GM23248 (cell line): ENCODE results near the gene REPS1.

Experiments
- EZH2 ChIP-seq: fragments of 200-600 bp; sonication (generic); IDR thresholded peaks from 2 replicates; pipeline ENCODE4 v1.6.1; 2018; ENCODE audit warnings: antibody characterized with exemption, mild to moderate bottlenecking; ENCODE audit not compliant: insufficient read depth, poor library complexity, severe bottlenecking
- EZH2phosphoT487 ChIP-seq: fragments of 200-600 bp; sonication (generic); IDR thresholded peaks from 2 replicates; pipeline ENCODE4 v1.6.1; 2018; ENCODE audit warnings: antibody characterized with exemption, moderate library complexity, mild to moderate bottlenecking, low read depth; ENCODE audit not compliant: insufficient read depth

- TF ChIP-seq EZH2, result no peak
- TF ChIP-seq EZH2phosphoT487, result no peak
Measured at GRCh38 chr6:138868181-138868580, 119.9 kb downstream of the REPS1 start.
